Uterus (tissue), 4 donors: Measurements from ENCODE around the gene ARID1B. TPM values are rescaled to one million over a fixed set of nuclear protein-coding genes. Genes with fewer than 3 reads are reported as not detected.

Experiments
- DNase-seq, 2 donors: peaks; one replicate each; pipeline ENCODE4 v3.0.0-alpha.2; 2019 to 2020
- H3K27ac ChIP-seq, 2 donors: fragments of 200-600 bp; sonication (generic); 1 replicate in 1 of 2; 2 replicates in 1 of 2; pipeline ENCODE4 v1.5.1; 2016 to 2018
- H3K27me3 ChIP-seq, 2 donors: fragments of 200-600 bp; sonication (generic); one replicate each; pipeline ENCODE4 v1.5.1; 2018 to 2019; ENCODE audit warnings: control low read depth in 1 of 2
- H3K36me3 ChIP-seq, 2 donors: fragments of 200-600 bp; sonication (generic); one replicate each; pipeline ENCODE4 v1.5.1; 2019; ENCODE audit warnings: control low read depth in 1 of 2
- H3K4me1 ChIP-seq, 2 donors: fragments of 200-600 bp; sonication (generic); one replicate each; pipeline ENCODE4 v1.5.1; 2018 to 2019; ENCODE audit warnings: control low read depth in 1 of 2
- H3K4me3 ChIP-seq, 2 donors: fragments of 200-600 bp; sonication (generic); 1 replicate in 1 of 2; 2 replicates in 1 of 2; pipeline ENCODE4 v1.5.1; 2018 to 2019; ENCODE audit warnings: mild to moderate bottlenecking in 1 of 2
- H3K9me3 ChIP-seq, 2 donors: fragments of 200-600 bp; sonication (generic); one replicate each; pipeline ENCODE4 v1.5.1; 2019; ENCODE audit warnings: control low read depth in 1 of 2
- POLR2A ChIP-seq, 2 donors: fragments of 450-650 bp; IDR thresholded peaks; one replicate each; pipeline ENCODE4 v1.6.1; 2016; ENCODE audit warnings: antibody characterized with exemption in 2 of 2, mild to moderate bottlenecking in 1 of 2, moderate library complexity in 1 of 2
- intact Hi-C: fragments of 100-400 bp; cut with DNase I; formaldehyde crosslinking; loops from one replicate; pipeline ENCODE4 v1.15.1; 2023; ENCODE audit warnings: low total_unique reads
- total RNA-seq, 4 donors: library from RNA; depleted of rRNA in 3 of 4; stranded (reverse); fragments of >200 nt in 3 of 4; gene quantifications; one replicate each; pipeline versions ENCODE4 v1.1.0 to v1.2.4, GENCODE V29; 2014 to 2023
- TF ChIP-seq, protein P1 (sequence below), 4 experiments: fragments of 200-600 bp in 2 of 4; fragments of 450-650 bp in 2 of 4; sonication (generic) in 2 of 4; IDR thresholded peaks; one replicate each; pipeline ENCODE4 v1.5.1; 2016 to 2019; ENCODE audit warnings: antibody characterized with exemption in 4 of 4, mild to moderate bottlenecking in 2 of 4, moderate library complexity in 1 of 4
- donor health status: DM: yes; HTN: yes; CAD: no.

Gene ARID1B
- total RNA-seq, 4 donors from 2014 or later = 63.8 to 198 (median 125) TPM

DNA sequence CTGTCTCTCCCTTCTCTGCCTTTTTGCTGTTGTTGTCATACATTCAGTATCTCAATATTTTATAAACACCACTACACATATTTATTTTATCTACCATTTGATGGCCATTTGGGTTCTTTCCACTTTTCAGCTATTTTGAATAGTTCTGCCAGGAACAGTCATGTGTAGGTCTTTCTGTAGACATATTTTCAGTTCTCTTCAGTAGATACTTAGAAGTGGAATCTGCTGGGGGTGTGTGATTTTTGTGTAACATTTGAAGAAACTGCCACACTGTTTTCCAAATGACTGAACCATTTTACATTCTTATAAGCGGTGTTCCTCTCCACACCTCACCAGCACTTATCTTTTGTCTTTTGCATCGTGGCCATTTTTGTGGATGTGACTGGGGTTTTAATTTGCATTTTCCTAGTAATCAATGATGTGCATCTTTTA is 197.7 kb downstream of the ARID1B start:
- Histone ChIP-seq H3K4me3 (no peak overlapping the region), H3K4me1 (peaks cover 4 to 13% of the 10 kb centered on the region in 2 donors), H3K9me3 (no peaks in the 10 kb centered on the region), H3K27me3 (no peaks in the 10 kb centered on the region), H3K27ac (peak overlapping the region in 1 of 2 donors; percentile 29), H3K36me3 (no peaks in the 10 kb centered on the region)
- TF ChIP-seq, protein P1, sequence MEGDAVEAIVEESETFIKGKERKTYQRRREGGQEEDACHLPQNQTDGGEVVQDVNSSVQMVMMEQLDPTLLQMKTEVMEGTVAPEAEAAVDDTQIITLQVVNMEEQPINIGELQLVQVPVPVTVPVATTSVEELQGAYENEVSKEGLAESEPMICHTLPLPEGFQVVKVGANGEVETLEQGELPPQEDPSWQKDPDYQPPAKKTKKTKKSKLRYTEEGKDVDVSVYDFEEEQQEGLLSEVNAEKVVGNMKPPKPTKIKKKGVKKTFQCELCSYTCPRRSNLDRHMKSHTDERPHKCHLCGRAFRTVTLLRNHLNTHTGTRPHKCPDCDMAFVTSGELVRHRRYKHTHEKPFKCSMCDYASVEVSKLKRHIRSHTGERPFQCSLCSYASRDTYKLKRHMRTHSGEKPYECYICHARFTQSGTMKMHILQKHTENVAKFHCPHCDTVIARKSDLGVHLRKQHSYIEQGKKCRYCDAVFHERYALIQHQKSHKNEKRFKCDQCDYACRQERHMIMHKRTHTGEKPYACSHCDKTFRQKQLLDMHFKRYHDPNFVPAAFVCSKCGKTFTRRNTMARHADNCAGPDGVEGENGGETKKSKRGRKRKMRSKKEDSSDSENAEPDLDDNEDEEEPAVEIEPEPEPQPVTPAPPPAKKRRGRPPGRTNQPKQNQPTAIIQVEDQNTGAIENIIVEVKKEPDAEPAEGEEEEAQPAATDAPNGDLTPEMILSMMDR (IDR thresholded peaks at IDR 0.05) = no peak
- TF ChIP-seq POLR2A (IDR thresholded peaks at IDR 0.05) = no peak
- DNase-seq = no peak
- intact Hi-C loops = no loop called here

DNA sequence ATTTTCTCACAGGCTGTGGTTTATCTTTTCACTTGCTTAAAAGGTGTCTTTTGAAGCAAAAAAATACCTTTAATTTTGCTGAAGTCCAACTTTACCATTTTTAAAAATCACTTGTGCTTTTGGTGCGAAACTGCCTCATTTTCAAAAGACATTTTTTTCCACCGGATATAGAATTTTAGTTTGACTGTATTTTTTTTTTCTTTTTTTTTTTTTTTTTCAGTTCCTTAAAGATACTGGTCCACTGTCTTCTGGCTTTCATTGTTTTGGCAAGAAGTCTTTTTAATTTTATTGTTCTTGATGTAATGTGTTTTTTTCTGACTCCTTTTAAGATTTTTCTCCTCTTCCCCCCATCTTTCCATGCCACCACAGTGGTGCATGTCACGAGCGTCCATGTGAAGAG is 198.2 kb downstream of the ARID1B start:
- no peak for DNase-seq
- no peak for TF ChIP-seq POLR2A (IDR thresholded peaks at IDR 0.05)
- TF ChIP-seq, protein P1 (IDR thresholded peaks at IDR 0.05) = no peak
- no peaks in the 10 kb centered on the region for H3K36me3 ChIP-seq
- no peak overlapping the region for H3K4me3 ChIP-seq
- no peaks in the 10 kb centered on the region for H3K9me3 ChIP-seq
- no peak overlapping the region for H3K27ac ChIP-seq
- H3K27me3 ChIP-seq = no peaks in the 10 kb centered on the region
- intact Hi-C loops = no loop called here
- peaks cover 4 to 13% of the 10 kb centered on the region in 2 donors for H3K4me1 ChIP-seq

GRCh38 chr6:156976216-156977127 is 199.3 kb downstream of the ARID1B start:
- no peak overlapping the region for H3K27ac ChIP-seq
- intact Hi-C loops = no loop called here
- no peak for TF ChIP-seq POLR2A (IDR thresholded peaks at IDR 0.05)
- TF ChIP-seq, protein P1 (IDR thresholded peaks at IDR 0.05) = no peak
- peak overlapping the region in 1 of 2 donors; percentile 7 for H3K4me3 ChIP-seq
- H3K36me3 ChIP-seq = no peaks in the 10 kb centered on the region
- DNase-seq = no peak
- H3K4me1 ChIP-seq = peaks cover 4 to 13% of the 10 kb centered on the region in 2 donors
- H3K9me3 ChIP-seq = no peaks in the 10 kb centered on the region
- no peaks in the 10 kb centered on the region for H3K27me3 ChIP-seq

GRCh38 chr6:156977527-156978291 is 200.5 kb downstream of the ARID1B start:
- DNase-seq = peak; percentile 40 to 55
- Histone ChIP-seq H3K36me3 (no peaks in the 10 kb centered on the region), H3K27me3 (no peaks in the 10 kb centered on the region), H3K27ac (peak overlapping the region; percentile 31 to 40), H3K4me3 (no peak overlapping the region), H3K4me1 (peaks cover 4 to 13% of the 10 kb centered on the region in 2 donors), H3K9me3 (no peaks in the 10 kb centered on the region)
- intact Hi-C loops = no loop called here
- no peak for TF ChIP-seq POLR2A (IDR thresholded peaks at IDR 0.05)
- TF ChIP-seq, protein P1 (IDR thresholded peaks at IDR 0.05) = no peak
